Activated T-cell treated with anti-CD3 and anti-CD28 coated beads, Interleukin-2, amount 50 U/mL, for 48 hours (primary cell): ENCODE results near the gene SELENOT.
"Not testable (repeated sequence)": the region's sequence is repeated elsewhere in the genome, so short reads cannot be mapped to it uniquely, and the experiment has no call there.

Experiments used
- DNase-seq, 2 experiments: peaks; one replicate each; pipeline ENCODE4 v3.0.0-alpha.2; 2020

Gene SELENOT

DNA sequence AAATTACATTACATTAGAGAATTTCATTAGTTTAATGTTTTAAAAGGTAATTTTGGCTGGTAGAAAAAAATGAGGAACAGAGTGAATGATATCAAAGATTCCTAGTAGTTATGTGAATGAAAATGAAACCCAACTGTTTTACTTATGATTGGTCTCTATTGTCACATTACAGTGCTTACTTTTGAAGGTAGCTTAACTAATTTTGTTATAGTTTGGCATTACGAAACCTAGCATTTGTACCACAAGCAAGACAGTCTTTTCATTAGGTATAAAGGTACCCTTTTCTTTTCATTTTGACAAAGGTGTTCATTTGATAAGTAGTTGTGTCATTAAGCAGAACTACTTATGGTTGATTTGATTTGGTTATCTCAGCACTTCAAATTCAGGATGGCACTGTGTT lies 6.9 kb downstream of the SELENOT start:
- DNase-seq = no peak

DNA sequence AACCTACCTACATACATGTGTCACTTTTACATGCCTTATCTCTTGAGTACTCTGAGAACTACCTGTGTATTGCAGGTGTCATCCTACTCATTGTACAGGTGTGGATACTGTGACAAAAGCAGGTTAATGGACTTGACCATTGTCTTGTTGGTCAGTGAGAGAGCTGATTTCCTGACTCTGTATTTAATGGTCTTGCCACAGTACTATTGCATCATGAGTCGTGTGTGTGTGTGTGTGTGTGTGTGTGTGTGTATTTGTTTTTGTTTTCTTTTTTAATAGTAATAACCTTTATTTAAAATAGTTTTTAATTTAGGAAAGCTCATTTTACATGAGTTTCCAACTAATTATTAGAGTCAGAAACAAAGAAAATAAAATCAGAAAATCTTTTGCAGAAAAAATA lies 7.7 kb downstream of the SELENOT start:
- no peak for DNase-seq

DNA sequence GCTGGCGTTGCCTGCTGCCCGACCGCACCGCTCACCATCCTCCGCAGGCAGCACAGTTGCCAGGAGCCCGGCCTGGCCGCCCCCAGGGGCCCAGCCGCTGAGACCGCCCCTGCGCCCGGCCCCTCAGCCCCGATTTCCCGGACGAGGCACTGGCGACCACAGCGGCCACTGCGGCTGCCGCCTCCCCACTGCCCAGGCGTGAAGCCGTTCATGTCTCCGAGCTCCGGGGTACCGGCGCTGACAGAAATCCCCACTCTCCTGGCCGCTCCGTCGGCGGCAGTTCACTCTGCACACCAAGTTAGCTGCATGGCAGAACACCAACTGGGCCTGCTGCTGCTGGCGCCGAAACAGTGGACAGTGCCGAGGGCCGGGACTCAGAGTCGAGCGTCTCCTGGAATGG lies 8.5 kb downstream of the SELENOT start:
- DNase-seq = no peak

DNA sequence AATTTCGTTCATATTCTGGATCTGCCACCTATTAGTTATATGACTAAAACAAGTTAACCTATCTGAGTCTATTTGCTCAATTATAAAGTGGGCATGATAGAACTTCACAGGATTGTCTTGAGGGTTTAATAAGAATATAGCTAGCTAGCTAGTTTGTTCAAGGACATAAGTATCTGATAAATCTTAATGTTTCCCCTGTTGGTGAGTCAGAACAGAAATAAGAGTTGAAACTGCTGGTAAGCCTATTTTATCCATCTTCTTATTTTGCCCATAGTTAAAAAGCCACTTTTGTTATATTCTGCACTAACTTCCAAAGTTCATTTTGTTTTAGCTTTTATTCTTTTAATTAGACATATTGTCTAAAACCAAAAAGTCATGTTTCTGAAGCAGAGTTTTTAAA lies 9.4 kb downstream of the SELENOT start:
- no peak for DNase-seq

DNA sequence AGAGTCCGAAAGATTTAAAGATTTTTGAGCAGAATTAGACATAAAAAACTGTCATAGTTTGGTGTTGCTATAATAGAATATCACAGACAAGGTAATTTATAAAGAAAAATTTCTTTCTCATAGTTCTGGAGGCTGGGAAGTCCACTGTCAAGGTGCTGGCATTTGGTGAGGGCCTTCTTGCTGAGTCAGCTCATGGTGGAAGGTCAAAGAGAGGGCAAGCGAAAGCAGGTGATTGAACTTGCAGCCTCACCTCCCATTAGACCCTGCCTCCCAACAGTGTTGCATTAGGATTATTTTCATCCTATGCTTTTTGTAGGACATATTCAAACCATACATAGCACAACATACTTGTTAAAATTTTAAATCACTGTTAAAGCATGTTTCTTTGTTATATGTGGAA lies 9.9 kb downstream of the SELENOT start:
- no peak for DNase-seq

DNA sequence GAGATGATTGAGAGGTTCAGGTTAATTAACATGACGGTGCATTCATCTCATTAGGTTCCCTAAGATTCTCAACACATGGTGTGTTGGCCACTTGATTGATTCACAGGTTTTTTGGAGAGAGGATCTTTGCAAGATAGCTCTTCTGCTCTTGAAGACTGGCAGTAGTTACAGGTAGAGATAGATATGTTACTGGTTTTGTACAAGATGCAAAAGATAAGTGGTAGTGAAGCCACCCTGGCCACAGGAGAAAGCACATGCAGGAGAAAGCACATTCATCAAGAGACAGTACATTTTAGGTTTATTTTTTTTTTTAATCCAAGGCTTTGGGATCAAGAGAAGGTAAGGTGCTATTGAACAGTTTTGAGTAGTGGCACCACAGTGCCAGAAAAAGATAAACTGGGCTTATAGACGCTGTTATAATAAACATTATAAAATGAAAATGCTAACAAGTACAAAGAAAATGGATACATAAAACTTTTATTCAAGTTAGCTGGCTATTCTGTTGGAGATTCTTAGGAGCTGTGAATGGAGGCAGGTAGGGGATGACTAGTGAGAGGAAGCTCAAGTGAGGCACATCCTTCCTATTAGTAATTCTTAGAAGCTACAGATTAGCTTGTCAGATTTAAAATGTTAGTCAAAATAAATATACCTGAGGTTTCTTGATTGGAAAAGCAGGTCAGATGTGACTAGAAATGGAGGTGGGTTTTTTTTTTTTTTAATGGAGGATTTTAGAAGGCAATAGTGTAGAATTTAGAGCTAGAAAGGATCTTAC lies 10.8 kb downstream of the SELENOT start:
- DNase-seq = no peak

DNA sequence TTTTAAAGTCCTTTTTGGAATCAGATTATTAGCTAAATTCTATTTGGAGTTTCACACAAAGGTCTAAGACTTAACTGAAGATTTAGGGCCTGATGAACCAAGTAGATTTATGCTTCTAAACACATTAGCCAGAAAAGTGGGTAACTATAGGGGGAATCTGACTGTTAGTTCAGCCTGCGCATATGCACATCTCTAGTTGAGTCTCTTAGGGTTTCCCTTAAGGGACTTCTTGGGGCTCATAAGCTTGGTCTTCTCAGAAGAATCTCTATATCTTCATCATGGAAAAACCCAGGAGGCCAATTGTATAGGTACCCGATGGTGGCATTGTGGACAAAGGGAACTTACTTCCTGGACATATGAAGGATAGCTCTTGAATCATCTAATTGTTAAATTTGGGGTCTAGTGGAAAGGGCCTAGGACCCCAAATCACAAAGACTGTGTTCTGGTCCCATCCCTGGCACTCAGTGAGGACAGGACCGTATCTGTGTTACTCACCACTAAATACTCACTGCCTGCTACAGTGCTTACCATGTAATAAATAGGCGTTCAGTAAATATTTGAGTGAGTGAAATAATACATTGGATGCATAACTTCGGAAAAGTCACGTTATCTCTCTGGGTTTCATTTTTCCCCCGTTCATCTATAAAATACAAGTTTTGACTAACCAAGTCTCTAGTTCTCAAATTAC lies 17.0 kb downstream of the SELENOT start:
- DNase-seq = no peak

DNA sequence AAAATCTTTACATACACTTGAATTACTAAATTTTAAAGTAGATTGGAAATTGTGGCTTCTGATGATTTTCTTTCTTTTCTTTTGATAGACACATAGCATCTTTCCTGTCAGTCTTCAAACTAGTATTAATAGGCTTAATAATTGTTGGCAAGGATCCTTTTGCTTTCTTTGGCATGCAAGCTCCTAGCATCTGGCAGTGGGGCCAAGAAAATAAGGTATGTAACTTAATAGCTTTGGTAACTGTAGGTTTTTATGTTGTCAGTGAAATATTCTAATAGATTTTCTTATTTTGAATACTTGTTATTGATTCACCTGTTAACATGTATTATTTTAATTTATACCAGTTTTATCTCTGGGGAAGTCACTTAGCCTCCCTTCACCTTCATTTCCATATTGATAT lies 19.8 kb downstream of the SELENOT start:
- not testable (repeated sequence) for DNase-seq

DNA sequence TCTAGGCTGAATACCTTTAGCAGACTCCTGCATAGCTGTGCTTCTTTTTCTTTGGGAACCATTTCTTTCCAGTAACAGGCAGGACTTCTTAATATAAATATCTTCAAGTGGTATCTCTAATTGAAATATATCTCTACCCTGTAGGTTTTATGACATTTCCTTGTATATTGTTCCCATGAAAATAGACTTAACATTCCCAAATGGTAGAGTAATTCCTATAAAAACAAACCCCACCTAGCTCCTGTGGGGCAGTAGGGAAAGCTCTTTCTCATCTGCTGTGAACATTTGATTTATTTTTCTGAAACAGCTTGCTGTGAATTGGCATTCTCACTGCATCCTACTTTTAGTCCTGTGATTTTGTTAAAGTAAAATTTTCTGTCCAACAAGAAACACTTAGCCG lies 20.8 kb downstream of the SELENOT start:
- no peak for DNase-seq

DNA sequence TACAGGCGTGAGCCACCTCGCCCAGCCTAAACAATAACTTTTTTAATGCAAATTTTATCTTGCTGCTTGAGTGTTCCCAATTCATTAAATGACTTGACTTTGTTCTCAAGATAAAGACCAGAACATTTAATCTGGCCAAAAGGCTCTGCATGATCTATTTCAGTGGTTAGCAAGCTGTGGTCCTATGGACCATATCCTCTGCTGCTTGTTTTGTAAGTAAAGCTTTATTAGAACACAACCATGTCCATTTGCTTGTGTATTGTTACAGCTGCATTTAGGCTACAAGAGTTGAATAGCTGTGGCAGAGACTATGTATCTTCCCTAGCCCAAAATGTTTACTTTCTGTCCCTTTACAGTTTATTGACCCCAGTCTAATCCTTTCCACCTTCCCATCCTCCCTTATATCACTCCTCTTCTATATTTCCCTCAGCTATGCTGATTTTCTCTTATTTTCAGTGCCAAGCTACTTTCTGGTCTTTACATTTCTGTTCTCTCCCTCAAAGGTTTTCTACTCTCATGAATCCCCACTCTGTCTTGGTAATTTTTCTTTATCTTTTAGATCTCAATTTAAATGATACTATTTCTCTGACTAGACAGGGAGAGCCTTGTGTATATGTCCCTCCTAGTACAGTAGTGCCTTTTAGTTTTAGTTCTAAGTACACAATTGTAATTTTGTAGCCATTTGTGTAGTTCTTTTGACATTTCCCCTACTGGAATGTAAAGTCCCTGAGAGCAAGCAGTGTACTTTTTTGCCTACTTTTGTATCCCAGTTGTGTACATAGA lies 23.2 kb downstream of the SELENOT start:
- no peak for DNase-seq

DNA sequence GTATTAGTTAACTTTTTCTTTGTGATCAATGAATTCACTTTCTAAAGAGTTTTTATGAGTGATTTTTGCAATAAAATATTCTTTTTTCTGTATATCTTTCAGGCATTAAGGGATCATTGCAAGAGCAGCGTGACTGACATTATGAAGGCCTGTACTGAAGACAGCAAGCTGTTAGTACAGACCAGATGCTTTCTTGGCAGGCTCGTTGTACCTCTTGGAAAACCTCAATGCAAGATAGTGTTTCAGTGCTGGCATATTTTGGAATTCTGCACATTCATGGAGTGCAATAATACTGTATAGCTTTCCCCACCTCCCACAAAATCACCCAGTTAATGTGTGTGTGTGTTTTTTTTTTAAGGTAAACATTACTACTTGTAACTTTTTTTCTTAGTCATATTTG lies 24.4 kb downstream of the SELENOT start:
- no peak for DNase-seq

DNA sequence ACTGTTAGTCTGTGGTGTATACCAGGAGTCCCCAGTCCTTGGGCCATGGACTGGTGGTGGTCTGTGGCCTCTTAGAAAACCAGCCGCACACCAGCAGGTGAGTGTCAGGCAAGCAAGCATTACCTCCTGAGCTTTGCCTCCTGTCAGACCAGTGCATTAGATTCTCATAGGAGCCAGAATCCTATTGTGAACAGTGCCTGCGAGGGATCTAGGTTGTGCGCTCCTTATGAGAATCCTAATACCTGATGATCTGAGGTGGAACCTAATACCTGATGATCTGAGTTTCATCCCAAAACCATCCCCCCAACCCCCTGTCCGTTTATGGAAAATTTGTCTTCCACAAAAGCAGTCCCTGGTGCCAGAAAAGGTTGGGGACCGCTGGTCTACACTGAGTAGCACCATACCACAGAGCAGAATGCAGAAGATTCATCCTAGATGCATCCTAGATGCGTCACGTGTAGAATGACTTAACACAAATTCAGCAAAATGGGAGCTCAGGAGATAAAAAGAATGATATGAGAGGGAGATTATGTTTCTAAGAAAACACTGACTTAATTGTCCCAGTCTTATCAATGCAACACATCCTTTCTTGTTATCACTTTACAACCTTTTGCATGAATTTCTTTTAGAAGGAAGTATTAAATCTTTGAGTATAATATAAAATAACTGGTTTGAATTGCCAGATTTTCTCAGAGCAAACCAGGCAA lies 28.5 kb downstream of the SELENOT start:
- no peak for DNase-seq

DNA sequence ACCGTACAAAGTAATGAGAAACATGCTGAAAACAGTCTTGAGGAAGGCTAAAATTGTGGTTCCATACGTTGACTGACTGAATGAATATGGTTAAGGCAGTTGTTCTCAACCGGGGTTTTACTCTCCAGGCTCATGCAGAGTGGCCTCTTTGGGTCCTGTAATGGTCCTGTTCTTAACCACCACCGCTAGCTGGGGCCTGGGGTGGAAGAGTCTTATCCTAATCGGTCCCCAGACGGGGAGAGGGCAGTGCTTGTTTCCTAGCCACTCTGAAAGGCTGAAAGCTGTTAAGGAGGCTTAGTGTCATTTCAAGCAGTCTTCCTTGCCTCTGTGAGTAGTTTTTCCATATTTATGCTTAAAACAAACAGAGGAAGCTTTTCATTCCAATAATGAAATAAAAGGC lies 32.0 kb downstream of the SELENOT start:
- no peak for DNase-seq

DNA sequence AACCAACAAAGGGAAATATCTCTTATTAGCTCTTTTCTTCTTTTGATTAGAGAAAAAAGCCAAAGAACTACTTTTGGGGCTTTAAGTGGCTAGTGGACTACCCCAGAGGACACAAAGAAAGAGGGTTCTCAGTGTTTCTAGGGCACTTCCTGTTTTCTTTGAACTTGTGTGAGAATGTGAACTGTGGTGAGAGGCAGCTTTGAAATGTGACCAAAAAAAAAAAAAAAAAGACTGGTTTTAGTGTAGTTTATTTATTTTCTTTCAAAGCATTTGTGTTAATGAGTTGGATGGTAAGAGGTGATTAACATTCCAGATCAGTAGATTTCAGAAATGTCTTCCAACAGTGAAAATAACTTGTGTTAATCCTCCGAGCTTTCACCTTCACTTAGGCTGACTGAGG lies 32.4 kb downstream of the SELENOT start:
- DNase-seq = no peak

DNA sequence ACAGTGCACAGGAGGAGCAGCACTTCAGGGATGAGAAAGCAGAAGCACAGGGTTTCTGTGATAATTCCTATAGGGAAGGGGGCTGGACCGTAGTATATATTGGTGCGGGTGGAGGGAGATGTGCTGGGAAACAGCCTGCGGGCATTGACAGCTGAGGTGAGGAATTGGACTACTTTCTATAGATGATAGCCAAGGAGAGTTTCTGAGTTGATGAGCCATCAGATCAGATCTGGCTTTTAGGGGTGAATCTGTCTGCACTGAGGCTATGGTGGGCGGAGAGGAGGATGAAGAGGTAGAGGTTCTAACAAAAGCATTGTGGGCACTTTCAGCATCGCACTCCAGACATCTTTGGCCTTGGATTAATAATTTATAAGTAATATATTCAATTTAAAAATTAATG lies 33.1 kb downstream of the SELENOT start:
- DNase-seq = no peak

DNA sequence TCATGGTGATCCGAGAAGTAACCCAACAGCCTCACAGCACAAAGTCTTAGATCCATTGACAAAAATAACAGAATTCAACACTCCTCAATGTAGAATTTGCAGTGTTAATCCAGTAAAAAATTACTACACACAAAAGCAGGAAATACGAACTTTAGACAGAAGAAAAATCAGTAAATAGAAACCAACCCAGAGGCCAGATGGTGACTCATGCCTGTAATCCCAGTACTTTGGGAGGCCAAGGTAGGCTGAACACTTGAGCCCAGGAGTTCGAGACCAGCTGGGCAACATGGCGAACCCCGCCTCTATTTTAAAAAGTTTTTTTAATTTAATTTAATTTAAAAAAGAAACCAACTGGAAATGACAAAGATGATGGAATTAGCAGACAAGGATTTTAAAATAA lies 36.1 kb downstream of the SELENOT start:
- no peak for DNase-seq

DNA sequence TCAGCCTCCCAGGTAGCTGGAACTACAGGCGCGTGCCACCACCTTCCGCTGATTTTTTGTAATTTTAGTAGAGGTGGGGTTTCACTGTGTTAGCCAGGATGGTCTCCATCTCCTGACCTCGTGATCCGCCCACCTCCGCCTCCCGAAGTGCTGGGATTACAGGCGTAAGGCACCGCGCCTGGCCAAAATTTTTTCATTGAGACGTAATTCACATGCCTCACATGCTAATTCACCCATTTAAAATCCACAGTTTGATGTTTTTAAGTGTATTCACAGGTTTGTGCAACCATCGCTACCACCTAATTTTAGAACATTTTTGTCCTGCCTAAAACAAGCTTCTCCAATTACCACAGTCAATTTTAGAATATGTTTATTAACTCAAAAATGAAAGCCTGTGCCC lies 37.1 kb downstream of the SELENOT start:
- DNase-seq = no peak

DNA sequence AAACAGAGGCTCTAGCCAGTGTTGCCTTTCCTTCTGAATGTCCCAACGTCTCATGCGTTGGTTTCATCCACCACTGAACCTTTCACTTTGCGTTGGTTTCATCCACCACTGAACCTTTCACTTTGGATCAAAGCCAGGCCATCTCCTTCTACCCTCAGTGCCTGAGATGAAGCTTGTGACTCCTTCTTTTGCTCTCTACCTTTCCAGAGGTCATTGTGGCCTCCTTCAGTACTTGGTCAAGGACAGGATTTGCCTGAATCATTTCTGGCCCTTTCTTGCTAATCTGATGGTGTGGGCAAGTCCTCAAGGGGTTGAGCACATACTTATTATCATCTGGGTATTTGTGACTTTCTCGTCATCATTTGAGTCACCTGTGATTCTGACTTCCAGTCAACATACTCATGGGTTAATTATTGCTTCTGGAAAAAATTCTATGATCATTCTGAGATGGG lies 50.0 kb downstream of the SELENOT start:
- DNase-seq = no peak

DNA sequence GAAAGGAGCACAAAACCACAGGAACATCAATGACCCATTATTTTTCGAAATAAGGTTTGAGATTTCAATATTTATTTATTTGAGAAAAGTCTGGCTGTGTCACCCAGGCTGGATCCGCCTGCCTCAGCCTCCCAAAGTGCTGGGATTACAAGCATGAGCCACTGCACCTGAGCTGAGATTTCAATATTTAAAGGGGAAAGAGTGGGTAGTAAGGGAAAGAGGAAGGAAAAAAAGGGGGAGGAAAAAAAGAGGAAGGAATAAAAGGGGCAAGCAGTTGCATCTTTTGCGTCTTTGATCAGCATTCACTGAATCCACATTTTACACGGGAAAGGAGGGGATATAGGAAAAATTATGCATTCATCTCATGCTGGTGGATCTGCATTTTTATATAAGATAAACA lies 53.2 kb downstream of the SELENOT start:
- DNase-seq = no peak

DNA sequence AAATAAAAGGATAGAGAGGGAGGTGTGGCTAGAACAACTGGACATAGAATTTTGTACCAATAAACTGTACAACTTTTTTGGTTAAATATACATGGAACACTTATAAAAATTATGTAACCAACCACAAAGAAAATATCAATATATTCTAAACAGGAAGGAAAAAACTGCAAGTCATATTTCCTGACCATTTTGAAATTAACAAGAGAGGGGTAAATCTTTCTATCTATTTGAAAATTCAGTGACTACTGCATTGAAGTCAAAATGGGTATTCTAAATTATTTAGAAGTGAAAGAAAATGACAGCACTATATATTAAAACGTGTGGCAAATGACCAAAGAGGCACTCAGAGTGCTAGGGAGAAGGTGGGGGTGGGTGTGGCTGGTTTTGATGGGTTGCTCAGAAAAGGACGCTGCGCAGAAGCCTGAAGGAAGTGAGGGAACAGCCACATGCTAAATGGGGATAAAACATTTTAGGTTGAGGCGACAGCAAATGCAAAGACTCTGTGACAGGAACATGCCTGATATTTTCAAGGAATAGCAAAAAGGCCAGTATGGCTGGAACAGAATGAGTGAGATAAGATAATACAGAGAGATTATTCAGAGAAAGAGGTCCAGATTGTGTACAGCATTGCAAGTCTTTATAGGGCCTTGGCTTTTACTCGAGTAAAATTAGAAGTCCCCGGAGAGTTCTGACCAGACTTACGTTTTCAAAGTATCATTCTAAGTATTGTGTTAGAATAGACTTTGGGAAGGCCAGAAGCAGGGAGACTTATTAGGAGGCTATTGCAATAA lies 59.5 kb downstream of the SELENOT start:
- DNase-seq = no peak

DNA sequence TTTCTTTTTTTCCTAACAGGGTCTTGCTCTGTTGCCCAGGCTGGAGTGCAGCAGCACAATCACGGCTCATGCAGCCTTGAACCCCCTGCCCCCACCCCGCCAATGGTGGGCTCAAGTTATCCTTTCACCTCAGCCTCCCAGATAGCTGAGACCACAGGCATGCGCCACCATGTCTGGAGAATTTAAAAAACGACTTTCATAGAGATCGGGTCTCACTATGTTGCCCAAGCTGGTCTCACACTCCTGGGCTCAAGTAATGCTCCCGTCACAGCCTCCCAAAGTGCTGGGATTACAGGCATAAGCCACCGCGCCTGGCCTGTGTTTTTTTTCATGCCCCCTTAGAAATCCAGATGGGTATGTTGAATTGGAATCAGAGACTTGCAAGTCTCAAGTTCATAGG lies 60.3 kb downstream of the SELENOT start:
- DNase-seq = no peak

DNA sequence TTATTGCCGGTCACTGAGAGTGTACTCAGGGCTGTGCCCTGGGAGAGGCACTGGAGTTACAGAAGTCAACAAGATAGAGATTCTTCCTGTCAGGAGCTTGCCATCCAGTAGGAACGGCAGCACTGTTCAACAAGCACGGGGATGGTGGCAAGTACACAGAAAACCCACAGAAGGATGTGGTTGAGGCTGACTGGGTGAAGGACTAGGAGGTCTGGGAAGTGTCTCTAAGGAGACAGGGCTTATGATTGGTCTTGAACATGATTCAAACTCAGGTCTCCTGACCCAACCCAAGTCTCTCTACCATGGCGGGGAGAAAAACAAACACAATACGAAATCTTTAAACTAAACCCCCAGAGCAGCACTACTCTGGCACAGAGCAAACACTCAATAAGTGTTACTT lies 63.0 kb downstream of the SELENOT start:
- DNase-seq = no peak
